Activated naive CD8-positive, alpha-beta T cell treated with anti-CD3 and anti-CD28 coated beads, Interleukin-2, amount 50 U/mL, for 16 hours (primary cell): ENCODE results near the gene HPX.
A peak's percentile ranks its signal among the peaks of the same experiment; 100 is the strongest.
"Not testable (repeated sequence)": the region's sequence is repeated elsewhere in the genome, so short reads cannot be mapped to it uniquely, and the experiment has no call there.

ENCODE experiments used
- DNase-seq: peaks from one replicate; pipeline ENCODE4 v3.0.0-alpha.2; 2020; ENCODE audit warnings: low read depth, low spot score

The HPX gene

GRCh38 chr11:6415797-6416196 is 25.0 kb downstream of the HPX start:
- DNase-seq: no peak

- DNase-seq: no peak
Observed at GRCh38 chr11:6414874-6415328, 25.9 kb downstream of the HPX start.

- peak; percentile 63 for DNase-seq
Observed at GRCh38 chr11:6413791-6414201, 27.0 kb downstream of the HPX start.

- no peak for DNase-seq
Observed at GRCh38 chr11:6411594-6412031, 29.2 kb downstream of the HPX start.

- no peak for DNase-seq
Observed at GRCh38 chr11:6410695-6411430, 29.9 kb downstream of the HPX start.

- DNase-seq: no peak
Observed at GRCh38 chr11:6406370-6406769, 34.4 kb downstream of the HPX start.

- no peak for DNase-seq
Observed at GRCh38 chr11:6405846-6406245, 34.9 kb downstream of the HPX start.

GRCh38 chr11:6405052-6405667 is 35.6 kb downstream of the HPX start:
- DNase-seq: no peak

- no peak for DNase-seq
Observed at GRCh38 chr11:6404342-6405051, 36.3 kb downstream of the HPX start.

GRCh38 chr11:6403539-6403938 is 37.2 kb downstream of the HPX start:
- DNase-seq: no peak

GRCh38 chr11:6402561-6402981 is 38.2 kb downstream of the HPX start:
- DNase-seq: peak; percentile 41

GRCh38 chr11:6402061-6402470 is 38.7 kb downstream of the HPX start:
- DNase-seq: no peak

GRCh38 chr11:6401464-6401863 is 39.3 kb downstream of the HPX start:
- no peak for DNase-seq

- DNase-seq: no peak
Observed at GRCh38 chr11:6400431-6401345, 40.1 kb downstream of the HPX start.

- no peak for DNase-seq
Observed at GRCh38 chr11:6397636-6398035, 43.2 kb downstream of the HPX start.

GRCh38 chr11:6397156-6397555 is 43.6 kb downstream of the HPX start:
- DNase-seq: no peak

GRCh38 chr11:6395470-6396060 is 45.2 kb downstream of the HPX start:
- no peak for DNase-seq

GRCh38 chr11:6393989-6394670 is 46.7 kb downstream of the HPX start:
- DNase-seq: no peak

- DNase-seq: not testable (repeated sequence)
Observed at GRCh38 chr11:6392251-6392650, 48.5 kb downstream of the HPX start.

GRCh38 chr11:6391537-6392134 is 49.2 kb downstream of the HPX start:
- DNase-seq: no peak
